ENCODE results near the gene PFKFB4.
A peak's percentile ranks its signal among the peaks of the same experiment; 100 is the strongest.

Gene PFKFB4

DNA sequence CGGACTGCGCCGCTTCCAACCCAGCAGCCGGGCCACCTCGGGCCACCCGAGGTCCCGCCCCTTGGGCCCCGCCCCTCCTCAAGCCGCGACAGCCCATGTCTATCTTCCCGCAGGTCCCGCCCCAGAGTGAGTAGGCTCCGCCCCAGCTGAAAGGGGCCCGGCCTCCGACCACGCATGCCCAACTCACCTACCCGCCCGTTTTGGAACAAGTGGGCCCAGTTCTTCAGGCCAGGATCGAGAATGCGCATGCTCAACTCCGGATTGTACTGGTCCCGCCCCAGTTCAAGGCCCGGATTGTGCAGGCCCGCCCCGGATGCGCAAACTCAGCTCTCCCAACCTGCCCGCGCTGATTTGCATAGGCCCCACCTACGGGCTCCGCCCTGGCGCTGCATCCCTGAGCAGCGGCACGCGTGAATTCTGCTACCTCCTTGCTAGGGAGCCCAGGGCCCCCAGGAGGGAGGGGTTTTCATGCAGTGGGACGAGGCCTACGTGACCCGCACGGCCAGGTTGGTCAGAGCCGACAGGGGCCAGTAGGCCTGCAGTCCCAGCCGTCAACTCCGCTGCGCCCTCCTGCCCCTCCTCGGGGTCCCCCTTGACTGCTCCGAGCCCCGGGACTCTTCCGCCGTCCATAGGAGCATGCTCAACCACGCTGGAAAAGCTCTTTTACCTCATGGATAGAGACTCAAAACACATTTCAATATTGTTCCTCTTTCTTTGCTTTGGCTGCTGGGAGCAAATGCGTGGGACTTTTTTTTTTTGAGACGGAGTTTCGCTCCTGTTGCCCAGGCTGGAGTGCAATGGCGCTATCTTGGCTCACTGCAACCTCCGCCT, at the start of gene PFKFB4:
Gene PFKFB4 (minus strand): TSS at position 8 of the 831 bp plus-strand sequence. CDS start 26 bp downstream, outside the sequence.
- ChIA-PET POLR2A (interaction anchor here (0.5 to 2.0 kb wide), 12 partner anchors 45 to 511 kb away, joined by 3 to 12 read pairs (median 4); partner anchors contain the start of genes ATRIP, CCDC51, CDC25A and SLC26A6), CTCF (interaction anchor here (0.7 to 2.7 kb wide), 8 partner anchors 8 to 283 kb away, joined by 3 to 14 read pairs (median 4); partner anchors contain the start of gene SLC26A6)
- Histone ChIP-seq H3K9me3 (ENCODE audit: control insufficient read depth, insufficient read depth, low read depth, low read length) (no peaks in the 10 kb centered on the region), H3K36me3 (ENCODE audit: control insufficient read depth in 2 of 2, insufficient read depth in 1 of 2, low read length in 2 of 2) (no peaks in the 10 kb centered on the region), H3K27ac (ENCODE audit: extremely low read depth, low read depth, low read length) (peak within 1 kb of the TSS; percentile 10; the same call in 1 of the 2 replicates), H3K4me1 (ENCODE audit: control insufficient read depth, insufficient read depth, low read length) (no peaks in the 10 kb centered on the region), H3K4me3 (ENCODE audit: low read depth, low read length) (peak within 1 kb of the TSS; percentile 71)
- TF ChIP-seq, protein P1, sequence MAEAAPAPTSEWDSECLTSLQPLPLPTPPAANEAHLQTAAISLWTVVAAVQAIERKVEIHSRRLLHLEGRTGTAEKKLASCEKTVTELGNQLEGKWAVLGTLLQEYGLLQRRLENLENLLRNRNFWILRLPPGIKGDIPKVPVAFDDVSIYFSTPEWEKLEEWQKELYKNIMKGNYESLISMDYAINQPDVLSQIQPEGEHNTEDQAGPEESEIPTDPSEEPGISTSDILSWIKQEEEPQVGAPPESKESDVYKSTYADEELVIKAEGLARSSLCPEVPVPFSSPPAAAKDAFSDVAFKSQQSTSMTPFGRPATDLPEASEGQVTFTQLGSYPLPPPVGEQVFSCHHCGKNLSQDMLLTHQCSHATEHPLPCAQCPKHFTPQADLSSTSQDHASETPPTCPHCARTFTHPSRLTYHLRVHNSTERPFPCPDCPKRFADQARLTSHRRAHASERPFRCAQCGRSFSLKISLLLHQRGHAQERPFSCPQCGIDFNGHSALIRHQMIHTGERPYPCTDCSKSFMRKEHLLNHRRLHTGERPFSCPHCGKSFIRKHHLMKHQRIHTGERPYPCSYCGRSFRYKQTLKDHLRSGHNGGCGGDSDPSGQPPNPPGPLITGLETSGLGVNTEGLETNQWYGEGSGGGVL (tag by site-specific recombination; IDR thresholded peaks at IDR 0.05): 0 out of 2 replicates have a peak, but pooled peaks have one; percentile 33
- TF ChIP-seq, protein P2, sequence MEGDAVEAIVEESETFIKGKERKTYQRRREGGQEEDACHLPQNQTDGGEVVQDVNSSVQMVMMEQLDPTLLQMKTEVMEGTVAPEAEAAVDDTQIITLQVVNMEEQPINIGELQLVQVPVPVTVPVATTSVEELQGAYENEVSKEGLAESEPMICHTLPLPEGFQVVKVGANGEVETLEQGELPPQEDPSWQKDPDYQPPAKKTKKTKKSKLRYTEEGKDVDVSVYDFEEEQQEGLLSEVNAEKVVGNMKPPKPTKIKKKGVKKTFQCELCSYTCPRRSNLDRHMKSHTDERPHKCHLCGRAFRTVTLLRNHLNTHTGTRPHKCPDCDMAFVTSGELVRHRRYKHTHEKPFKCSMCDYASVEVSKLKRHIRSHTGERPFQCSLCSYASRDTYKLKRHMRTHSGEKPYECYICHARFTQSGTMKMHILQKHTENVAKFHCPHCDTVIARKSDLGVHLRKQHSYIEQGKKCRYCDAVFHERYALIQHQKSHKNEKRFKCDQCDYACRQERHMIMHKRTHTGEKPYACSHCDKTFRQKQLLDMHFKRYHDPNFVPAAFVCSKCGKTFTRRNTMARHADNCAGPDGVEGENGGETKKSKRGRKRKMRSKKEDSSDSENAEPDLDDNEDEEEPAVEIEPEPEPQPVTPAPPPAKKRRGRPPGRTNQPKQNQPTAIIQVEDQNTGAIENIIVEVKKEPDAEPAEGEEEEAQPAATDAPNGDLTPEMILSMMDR (tag by site-specific recombination; IDR thresholded peaks at IDR 0.05): no peak
- no peak for TF ChIP-seq ZNF473 (tag by site-specific recombination; IDR thresholded peaks at IDR 0.05)
- peak; percentile 61; the same call in 1 of the 2 replicates for TF ChIP-seq ZBTB7A (tag by site-specific recombination; IDR thresholded peaks at IDR 0.05; ENCODE audit: low read depth)
- peak; percentile 73 for TF ChIP-seq IKZF3 (tag by site-specific recombination; IDR thresholded peaks at IDR 0.05)
- TF ChIP-seq, protein P3, sequence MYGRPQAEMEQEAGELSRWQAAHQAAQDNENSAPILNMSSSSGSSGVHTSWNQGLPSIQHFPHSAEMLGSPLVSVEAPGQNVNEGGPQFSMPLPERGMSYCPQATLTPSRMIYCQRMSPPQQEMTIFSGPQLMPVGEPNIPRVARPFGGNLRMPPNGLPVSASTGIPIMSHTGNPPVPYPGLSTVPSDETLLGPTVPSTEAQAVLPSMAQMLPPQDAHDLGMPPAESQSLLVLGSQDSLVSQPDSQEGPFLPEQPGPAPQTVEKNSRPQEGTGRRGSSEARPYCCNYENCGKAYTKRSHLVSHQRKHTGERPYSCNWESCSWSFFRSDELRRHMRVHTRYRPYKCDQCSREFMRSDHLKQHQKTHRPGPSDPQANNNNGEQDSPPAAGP (tag by site-specific recombination; IDR thresholded peaks at IDR 0.05): peak; percentile 48; the same call in 1 of the 2 replicates
- TF ChIP-seq, protein P4, sequence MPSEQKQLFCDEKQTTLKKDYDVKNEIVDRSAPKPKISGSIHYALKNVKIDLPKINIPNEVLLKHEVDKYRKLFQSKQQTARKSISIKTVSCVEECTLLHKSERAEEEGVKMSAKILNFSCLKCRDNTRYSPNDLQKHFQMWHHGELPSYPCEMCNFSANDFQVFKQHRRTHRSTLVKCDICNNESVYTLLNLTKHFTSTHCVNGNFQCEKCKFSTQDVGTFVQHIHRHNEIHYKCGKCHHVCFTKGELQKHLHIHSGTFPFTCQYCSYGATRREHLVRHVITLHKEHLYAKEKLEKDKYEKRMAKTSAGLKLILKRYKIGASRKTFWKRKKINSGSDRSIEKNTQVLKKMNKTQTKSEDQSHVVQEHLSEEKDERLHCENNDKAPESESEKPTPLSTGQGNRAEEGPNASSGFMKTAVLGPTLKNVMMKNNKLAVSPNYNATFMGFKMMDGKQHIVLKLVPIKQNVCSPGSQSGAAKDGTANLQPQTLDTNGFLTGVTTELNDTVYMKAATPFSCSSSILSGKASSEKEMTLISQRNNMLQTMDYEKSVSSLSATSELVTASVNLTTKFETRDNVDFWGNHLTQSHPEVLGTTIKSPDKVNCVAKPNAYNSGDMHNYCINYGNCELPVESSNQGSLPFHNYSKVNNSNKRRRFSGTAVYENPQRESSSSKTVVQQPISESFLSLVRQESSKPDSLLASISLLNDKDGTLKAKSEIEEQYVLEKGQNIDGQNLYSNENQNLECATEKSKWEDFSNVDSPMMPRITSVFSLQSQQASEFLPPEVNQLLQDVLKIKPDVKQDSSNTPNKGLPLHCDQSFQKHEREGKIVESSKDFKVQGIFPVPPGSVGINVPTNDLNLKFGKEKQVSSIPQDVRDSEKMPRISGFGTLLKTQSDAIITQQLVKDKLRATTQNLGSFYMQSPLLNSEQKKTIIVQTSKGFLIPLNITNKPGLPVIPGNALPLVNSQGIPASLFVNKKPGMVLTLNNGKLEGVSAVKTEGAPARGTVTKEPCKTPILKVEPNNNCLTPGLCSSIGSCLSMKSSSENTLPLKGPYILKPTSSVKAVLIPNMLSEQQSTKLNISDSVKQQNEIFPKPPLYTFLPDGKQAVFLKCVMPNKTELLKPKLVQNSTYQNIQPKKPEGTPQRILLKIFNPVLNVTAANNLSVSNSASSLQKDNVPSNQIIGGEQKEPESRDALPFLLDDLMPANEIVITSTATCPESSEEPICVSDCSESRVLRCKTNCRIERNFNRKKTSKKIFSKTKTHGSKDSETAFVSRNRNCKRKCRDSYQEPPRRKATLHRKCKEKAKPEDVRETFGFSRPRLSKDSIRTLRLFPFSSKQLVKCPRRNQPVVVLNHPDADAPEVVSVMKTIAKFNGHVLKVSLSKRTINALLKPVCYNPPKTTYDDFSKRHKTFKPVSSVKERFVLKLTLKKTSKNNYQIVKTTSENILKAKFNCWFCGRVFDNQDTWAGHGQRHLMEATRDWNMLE (tag by site-specific recombination; conservative IDR thresholded peaks at IDR 0.05; ENCODE audit: low read depth): no peak
- no peak for TF ChIP-seq ZNF146 (tag by site-specific recombination; IDR thresholded peaks at IDR 0.05)
- TF ChIP-seq, protein P5, sequence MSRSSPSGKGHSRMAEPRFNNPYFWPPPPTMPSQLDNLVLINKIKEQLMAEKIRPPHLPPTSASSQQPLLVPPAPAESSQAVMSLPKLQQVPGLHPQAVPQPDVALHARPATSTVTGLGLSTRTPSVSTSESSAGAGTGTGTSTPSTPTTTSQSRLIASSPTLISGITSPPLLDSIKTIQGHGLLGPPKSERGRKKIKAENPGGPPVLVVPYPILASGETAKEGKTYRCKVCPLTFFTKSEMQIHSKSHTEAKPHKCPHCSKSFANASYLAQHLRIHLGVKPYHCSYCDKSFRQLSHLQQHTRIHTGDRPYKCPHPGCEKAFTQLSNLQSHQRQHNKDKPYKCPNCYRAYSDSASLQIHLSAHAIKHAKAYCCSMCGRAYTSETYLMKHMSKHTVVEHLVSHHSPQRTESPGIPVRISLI (tag by site-specific recombination; IDR thresholded peaks at IDR 0.05): no peak
- no peak for TF ChIP-seq ZNF747 (tag by site-specific recombination; IDR thresholded peaks at IDR 0.05)
- no peak for TF ChIP-seq YY2 (tag by site-specific recombination; IDR thresholded peaks at IDR 0.05)
- TF ChIP-seq ZNF670 (tag by site-specific recombination; IDR thresholded peaks at IDR 0.05; ENCODE audit: low read depth): no peak
- TF ChIP-seq ZBTB48 (tag by site-specific recombination; IDR thresholded peaks at IDR 0.05): peak; percentile 88
- 0 out of 2 replicates have a peak, but pooled peaks have one; percentile 6 for TF ChIP-seq EGR2 (tag by site-specific recombination; IDR thresholded peaks at IDR 0.05; ENCODE audit: low read depth)
- no peak for TF ChIP-seq KLF8 (tag by site-specific recombination; IDR thresholded peaks at IDR 0.05)
- TF ChIP-seq WT1 (tag by site-specific recombination; IDR thresholded peaks at IDR 0.05): no peak; the same call in 1 of the 2 replicates
- TF ChIP-seq, protein P6, sequence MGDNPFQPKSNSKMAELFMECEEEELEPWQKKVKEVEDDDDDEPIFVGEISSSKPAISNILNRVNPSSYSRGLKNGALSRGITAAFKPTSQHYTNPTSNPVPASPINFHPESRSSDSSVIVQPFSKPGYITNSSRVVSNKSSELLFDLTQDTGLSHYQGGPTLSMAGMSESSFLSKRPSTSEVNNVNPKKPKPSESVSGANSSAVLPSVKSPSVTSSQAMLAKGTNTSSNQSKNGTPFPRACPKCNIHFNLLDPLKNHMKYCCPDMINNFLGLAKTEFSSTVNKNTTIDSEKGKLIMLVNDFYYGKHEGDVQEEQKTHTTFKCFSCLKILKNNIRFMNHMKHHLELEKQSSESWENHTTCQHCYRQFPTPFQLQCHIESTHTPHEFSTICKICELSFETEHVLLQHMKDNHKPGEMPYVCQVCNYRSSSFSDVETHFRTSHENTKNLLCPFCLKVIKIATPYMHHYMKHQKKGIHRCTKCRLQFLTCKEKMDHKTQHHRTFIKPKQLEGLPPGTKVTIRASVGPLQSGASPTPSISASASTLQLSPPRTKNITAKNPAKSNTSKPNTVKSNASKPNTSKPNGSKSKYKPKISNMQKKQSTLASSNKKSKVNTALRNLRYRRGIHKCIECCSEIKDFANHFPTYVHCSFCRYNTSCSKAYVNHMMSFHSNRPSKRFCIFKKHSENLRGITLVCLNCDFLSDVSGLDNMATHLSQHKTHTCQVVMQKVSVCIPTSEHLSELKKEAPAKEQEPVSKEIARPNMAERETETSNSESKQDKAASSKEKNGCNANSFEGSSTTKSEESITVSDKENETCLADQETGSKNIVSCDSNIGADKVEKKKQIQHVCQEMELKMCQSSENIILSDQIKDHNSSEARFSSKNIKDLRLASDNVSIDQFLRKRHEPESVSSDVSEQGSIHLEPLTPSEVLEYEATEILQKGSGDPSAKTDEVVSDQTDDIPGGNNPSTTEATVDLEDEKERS (tag by site-specific recombination; IDR thresholded peaks at IDR 0.05): no peak
- no peak for TF ChIP-seq ZNF624 (tag by site-specific recombination; IDR thresholded peaks at IDR 0.05)
- TF ChIP-seq, protein P7, sequence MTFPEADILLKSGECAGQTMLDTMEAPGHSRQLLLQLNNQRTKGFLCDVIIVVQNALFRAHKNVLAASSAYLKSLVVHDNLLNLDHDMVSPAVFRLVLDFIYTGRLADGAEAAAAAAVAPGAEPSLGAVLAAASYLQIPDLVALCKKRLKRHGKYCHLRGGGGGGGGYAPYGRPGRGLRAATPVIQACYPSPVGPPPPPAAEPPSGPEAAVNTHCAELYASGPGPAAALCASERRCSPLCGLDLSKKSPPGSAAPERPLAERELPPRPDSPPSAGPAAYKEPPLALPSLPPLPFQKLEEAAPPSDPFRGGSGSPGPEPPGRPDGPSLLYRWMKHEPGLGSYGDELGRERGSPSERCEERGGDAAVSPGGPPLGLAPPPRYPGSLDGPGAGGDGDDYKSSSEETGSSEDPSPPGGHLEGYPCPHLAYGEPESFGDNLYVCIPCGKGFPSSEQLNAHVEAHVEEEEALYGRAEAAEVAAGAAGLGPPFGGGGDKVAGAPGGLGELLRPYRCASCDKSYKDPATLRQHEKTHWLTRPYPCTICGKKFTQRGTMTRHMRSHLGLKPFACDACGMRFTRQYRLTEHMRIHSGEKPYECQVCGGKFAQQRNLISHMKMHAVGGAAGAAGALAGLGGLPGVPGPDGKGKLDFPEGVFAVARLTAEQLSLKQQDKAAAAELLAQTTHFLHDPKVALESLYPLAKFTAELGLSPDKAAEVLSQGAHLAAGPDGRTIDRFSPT (tag by site-specific recombination; IDR thresholded peaks at IDR 0.05): no peak
